Nephron progenitor cell (in vitro differentiated cells): ENCODE measurements around the gene GJA10.
A peak's percentile ranks its signal among the peaks of the same experiment; 100 is the strongest.

Experiments
- DNase-seq: peaks from one replicate; pipeline ENCODE4 v3.0.0; 2021
- H3K27ac Mint-ChIP-seq: 2 replicates; pipeline ENCODE4 v1.8.0; 2021; ENCODE audit warnings: mild to moderate bottlenecking, moderate library complexity, mixed read lengths
- H3K27me3 Mint-ChIP-seq: 2 replicates; pipeline ENCODE4 v1.8.0; 2021; ENCODE audit warnings: mild to moderate bottlenecking, low read depth, mixed read lengths; ENCODE audit not compliant: poor library complexity
- H3K36me3 Mint-ChIP-seq: 2 replicates; pipeline ENCODE4 v1.8.0; 2021; ENCODE audit warnings: low read depth, mixed read lengths
- H3K4me1 Mint-ChIP-seq: 2 replicates; pipeline ENCODE4 v1.8.0; 2021; ENCODE audit warnings: mixed read lengths
- H3K4me3 Mint-ChIP-seq: 2 replicates; pipeline ENCODE4 v1.8.0; 2021; ENCODE audit warnings: mild to moderate bottlenecking, moderate library complexity, mixed read lengths
- H3K9me3 Mint-ChIP-seq: 2 replicates; pipeline ENCODE4 v1.8.0; 2021; ENCODE audit warnings: mild to moderate bottlenecking, moderate library complexity, mixed read lengths
- CTCF ChIP-seq: fragments of 200-600 bp; sonication (generic); IDR thresholded peaks from 2 replicates; pipeline ENCODE4 v1.5.0; 2021; ENCODE audit warnings: antibody characterized with exemption

The GJA10 gene

DNA sequence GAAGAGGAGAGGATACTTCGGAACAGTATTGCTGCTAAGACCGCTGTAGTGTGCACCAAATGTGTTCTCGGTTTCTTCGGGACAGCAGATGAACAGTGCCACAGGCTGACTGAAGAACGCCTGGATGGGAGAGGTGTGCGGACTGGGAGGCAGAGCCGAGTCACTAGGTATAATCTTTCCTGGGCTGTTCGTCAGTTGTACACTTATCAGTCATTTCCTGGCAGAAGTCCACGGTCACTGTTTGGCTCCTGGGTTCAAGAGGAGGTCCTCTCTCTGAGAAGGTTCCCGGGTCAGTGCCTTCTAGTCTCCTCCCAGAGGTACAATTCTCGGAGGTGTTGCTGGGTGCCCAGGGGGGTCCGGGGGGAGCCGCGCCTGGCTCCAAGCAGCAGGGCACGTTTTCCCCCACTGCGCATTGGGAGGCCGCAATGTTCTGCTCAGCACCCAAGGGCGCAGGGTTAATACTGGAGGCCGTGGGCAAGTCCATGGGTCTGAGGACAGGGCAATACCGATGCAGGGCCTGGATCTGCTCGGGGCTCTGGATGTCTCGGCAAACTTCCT lies 38.1 kb downstream of the GJA10 start:
- no peak for TF ChIP-seq CTCF
- no peak overlapping the region for H3K27ac Mint-ChIP-seq
- H3K27me3 Mint-ChIP-seq: peaks cover 8% of the 10 kb centered on the region
- no peak for DNase-seq
- no peaks in the 10 kb centered on the region for H3K9me3 Mint-ChIP-seq
- H3K4me3 Mint-ChIP-seq: no peak overlapping the region
- H3K4me1 Mint-ChIP-seq: peaks cover 30% of the 10 kb centered on the region
- H3K36me3 Mint-ChIP-seq: peaks cover 33% of the 10 kb centered on the region

- H3K27ac Mint-ChIP-seq: peak overlapping the region; percentile 81
- H3K27me3 Mint-ChIP-seq: peaks cover 8% of the 10 kb centered on the region
- no peak overlapping the region for H3K4me3 Mint-ChIP-seq
- peaks cover 17% of the 10 kb centered on the region for H3K4me1 Mint-ChIP-seq
- no peaks in the 10 kb centered on the region for H3K9me3 Mint-ChIP-seq
- TF ChIP-seq CTCF: no peak
- no peak for DNase-seq
- peaks cover 33% of the 10 kb centered on the region for H3K36me3 Mint-ChIP-seq
These were observed 40.6 kb downstream of the GJA10 start for GRCh38 chr6:89934685-89935366.

- H3K36me3 Mint-ChIP-seq: peaks cover 33% of the 10 kb centered on the region
- no peak for TF ChIP-seq CTCF
- peaks cover 8% of the 10 kb centered on the region for H3K27me3 Mint-ChIP-seq
- no peaks in the 10 kb centered on the region for H3K9me3 Mint-ChIP-seq
- H3K4me3 Mint-ChIP-seq: no peak overlapping the region
- DNase-seq: no peak
- H3K4me1 Mint-ChIP-seq: peaks cover 23% of the 10 kb centered on the region
- H3K27ac Mint-ChIP-seq: no peak overlapping the region
These were observed 41.9 kb downstream of the GJA10 start for GRCh38 chr6:89936177-89936576.

- DNase-seq: no peak
These were observed 43.7 kb downstream of the GJA10 start for GRCh38 chr6:89938014-89938413.

GRCh38 chr6:89939144-89939543 lies 44.9 kb downstream of the GJA10 start:
- Mint-ChIP-seq H3K9me3 (no peaks in the 10 kb centered on the region), H3K36me3 (peaks cover 12% of the 10 kb centered on the region), H3K4me3 (no peak overlapping the region), H3K27ac (no peak overlapping the region), H3K4me1 (peaks cover 44% of the 10 kb centered on the region), H3K27me3 (peaks cover 3% of the 10 kb centered on the region)
- TF ChIP-seq CTCF: no peak
- no peak for DNase-seq

More at GRCh38 chr6:89938014-89938413, 43.7 kb downstream of the GJA10 start:
- Mint-ChIP-seq H3K27me3 (peaks cover 8% of the 10 kb centered on the region), H3K4me3 (no peak overlapping the region), H3K27ac (no peak overlapping the region), H3K4me1 (peaks cover 39% of the 10 kb centered on the region), H3K36me3 (peaks cover 18% of the 10 kb centered on the region), H3K9me3 (no peaks in the 10 kb centered on the region)
- no peak for TF ChIP-seq CTCF
